GM12891 (cell line): Measurements from ENCODE around the gene ECD.

Source experiments
- POLR2AphosphoS5 ChIP-seq: IDR thresholded peaks from 2 replicates; pipeline ENCODE4 v1.6.1; 2011; ENCODE audit warnings: low read depth, low read length, control low read depth
- TAF1 ChIP-seq: IDR thresholded peaks from 2 replicates; pipeline ENCODE4 v1.6.1; 2011; ENCODE audit warnings: low read depth, low read length, control low read depth

DNA sequence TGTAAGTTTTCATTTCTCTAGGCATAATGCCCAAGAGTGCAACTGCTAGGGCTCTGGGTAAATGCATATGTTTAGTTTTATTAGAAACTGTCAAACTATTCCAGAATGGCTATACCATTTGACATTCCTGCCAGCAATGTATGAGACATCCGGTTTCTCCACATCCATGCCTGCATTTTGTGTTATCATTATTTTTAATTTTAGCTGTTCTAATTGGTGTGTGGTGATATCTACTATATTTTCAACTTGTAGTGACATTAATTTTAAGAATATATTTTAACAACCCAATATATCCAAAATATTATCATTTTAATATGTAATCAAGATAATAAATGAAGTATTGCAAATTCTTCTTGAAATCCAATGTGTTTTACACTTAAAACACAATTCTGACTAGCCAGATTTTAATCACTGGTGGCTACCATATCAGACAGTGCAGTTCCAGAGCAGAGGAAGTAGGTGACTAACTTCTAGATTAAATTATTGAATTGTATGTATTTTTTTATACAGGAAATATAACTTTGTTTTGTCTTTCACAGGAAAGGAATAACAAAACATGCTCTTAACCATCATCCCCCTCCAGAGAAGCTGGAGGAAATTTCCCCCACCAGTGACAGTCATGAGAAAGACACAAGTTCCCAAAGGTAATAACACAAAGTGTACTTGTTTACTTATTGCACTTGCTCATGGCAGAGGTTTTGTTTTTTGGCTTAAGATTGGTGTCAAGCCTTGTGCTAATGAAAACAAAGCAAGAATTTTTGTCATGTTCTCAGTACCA lies 6.5 kb upstream of the ECD start:
- TF ChIP-seq TAF1 (no peak), POLR2AphosphoS5 (no peak)
